ENCODE results near the gene SPATA1. TPM values are rescaled to one million over a fixed set of nuclear protein-coding genes. Genes with fewer than 3 reads are reported as not detected.
"Not testable (repeated sequence)": the region's sequence is repeated elsewhere in the genome, so short reads cannot be mapped to it uniquely, and the experiment has no call there.

Gene SPATA1
- total RNA-seq, 1 donor from 2014 or later, result 1.1 TPM

- no peak for ATAC-seq
Measured at GRCh38 chr1:84510165-84510564, 4.0 kb downstream of the SPATA1 start.

GRCh38 chr1:84510668-84511067, 4.5 kb downstream of the SPATA1 start:
- no peak for ATAC-seq

DNA sequence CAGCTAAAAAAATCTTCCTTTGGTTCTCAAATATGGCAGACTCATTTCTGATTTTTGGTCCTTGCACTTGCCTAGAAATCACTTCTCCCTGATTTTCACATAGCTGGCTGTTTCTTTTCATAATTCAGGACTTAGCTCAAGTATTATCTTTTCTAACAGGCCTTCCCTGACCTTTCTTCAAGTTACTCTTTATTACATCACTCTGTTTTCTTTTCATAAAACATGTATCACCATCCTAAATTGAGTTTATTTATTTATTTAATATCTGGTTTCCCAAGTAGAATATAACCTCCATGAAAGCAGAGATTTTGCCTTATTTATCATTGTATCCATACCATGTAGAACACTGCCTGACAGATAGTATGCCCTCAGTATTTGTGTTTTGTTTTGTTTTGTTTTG, 18.4 kb downstream of the SPATA1 start:
- no peak for ATAC-seq

DNA sequence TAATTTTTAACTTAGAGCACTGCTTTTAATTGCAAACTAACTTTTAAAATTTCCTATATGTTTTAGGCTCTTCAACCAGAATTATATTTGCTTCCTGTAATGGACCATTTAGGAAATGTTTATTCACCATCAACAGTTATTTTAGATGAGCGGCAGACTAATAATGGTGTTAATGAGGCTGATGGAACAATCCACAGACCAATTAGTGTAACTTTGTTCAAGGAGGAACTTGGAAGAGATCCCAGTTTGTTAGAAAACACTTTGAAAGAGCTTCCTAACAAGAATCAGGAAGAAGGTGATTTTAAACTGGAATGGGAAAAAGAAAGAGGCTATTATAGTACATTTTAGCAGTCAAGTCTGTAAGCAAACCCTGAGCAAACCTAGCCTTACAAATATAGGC, 19.6 kb downstream of the SPATA1 start:
- ATAC-seq, result no peak

DNA sequence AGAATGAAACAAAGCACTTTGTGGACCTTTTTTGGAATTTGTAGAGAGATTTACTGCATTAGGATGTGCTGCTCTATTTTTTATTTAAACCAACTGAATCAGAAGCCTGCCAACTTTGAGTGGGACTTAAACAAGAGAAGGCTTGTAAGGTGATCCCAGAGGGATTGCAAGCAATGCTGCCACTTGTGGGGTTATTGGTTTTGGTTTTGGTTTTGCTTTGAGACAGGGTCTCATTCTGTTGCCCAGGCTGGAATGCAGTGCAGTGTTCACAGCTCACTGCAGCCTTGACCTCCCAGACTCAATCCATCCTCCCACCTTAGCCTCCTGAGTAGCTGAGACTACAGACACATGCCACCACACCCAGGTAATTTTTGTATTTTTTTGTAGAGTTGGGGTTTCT, 32.4 kb downstream of the SPATA1 start:
- ATAC-seq, result no peak

DNA sequence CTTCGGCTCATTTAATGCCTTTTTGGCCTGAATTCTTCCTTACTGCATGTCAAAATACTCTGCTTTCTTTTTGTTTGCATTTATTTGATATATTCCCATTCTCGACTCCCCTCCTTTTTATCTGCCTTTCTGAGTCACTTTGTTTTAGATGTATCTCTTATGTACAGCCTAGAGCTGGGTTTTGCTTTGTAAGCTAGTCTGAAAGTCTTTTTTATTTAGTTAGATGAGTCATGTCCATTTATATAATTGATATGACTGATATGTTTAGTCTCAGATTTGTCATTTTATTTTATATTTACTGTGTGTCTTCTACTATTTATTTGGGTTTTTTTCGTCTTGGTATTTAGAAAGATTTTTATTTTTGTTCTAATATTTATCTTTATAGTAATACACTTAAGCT, 33.8 kb downstream of the SPATA1 start:
- no peak for ATAC-seq

DNA sequence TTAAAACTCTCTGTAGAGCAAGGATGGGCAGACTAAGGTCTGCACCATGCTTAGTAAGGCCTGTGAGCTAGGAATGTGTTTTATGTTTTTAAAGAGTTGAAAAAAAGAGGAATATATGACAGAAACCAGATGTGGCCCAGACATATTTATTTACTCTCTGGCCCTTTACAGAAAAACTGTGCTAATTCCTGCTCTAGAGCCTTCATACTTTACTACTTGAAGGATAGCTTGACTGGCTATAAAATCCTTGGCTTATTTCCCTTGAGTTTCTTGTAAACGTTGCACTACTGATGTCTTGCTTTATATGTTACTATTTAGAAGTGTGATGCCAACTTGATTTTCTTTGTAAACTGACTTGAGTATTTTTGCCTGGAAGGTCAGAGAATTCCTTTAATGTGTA, 34.6 kb downstream of the SPATA1 start:
- ATAC-seq, result no peak

- no peak for ATAC-seq
Measured at GRCh38 chr1:84541679-84542078, 35.5 kb downstream of the SPATA1 start.

- no peak for ATAC-seq
Measured at GRCh38 chr1:84550826-84551225, 44.6 kb downstream of the SPATA1 start.

DNA sequence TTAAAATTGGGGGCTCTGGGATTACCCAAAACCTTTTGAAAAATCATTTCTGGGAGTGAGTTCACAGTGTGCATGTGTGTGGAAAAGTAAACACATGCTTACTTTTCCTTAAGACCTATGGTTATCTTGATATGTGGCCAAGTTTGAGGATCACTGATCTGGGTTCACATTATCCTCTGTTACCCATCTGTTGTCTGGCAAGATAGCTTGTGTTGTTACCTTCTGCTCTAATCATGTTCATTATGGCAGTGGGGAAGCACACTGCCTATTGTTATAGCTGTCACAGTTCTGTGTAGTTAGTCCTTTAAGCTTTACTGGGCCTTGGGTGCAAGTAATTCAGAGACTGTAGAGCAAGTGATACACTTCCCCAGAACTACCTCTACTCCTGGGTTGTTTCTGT, 63.0 kb downstream of the SPATA1 start:
- no peak for ATAC-seq

DNA sequence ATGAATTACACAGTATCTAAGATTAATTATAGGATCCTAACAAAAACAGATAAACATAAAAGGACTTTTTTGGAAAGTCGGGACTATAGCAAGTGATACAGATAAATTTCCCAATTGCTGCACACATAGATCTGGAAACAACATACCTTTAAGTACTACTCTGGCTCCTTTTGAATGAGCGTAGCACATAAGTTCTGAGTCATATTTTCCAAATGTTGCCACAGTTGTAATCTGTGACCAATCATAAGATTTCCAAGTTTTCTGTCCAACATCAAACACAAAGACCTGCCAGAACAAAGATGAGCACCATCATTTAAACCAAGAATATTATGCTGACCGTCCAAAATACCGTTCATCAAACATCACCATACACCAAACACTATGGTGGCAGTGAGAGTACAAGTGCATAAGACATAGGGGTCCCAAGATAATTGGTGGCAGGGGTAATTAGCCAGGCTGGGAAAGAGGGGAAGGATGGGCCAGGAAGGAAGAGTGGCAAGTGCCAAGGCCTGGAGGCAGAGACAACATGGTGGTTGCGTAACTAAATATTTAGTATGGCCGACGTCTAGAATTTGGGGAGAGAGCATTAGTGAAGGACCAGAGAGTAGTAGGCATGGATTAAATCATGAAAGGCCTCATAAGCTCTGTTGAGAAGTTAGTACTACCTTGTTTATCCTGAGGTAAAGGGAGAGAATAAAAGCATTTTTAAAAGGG, 64.4 kb downstream of the SPATA1 start:
- no peak for ATAC-seq

DNA sequence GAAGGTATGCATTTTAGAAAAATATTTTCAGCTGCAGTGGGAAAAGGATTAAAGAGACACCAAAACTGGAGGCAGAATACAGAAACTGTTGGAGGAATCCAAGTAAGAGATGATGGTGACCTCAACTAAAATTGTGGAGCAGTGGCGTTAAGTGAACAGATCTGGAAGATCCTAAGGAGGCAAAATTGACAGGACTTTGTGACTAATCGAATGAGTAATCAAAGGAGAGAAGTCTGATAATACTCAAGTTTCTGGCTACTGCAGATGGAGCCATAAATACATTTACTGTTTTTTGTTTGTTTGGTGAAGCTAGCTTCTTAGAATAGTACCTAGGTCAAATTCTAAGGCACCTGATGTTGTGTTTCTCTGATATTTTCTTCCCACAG, 65.0 kb downstream of the SPATA1 start:
- no peak for ATAC-seq

GRCh38 chr1:84573481-84573966, 67.3 kb downstream of the SPATA1 start:
- no peak for ATAC-seq

GRCh38 chr1:84573967-84574842, 68.0 kb downstream of the SPATA1 start, which contains the start of gene CTBS:
Gene CTBS, minus strand, starts transcription at chr1:84574440. Its CDS starts 25 bp downstream, at chr1:84574415.
- ATAC-seq, result peak; percentile 98

DNA sequence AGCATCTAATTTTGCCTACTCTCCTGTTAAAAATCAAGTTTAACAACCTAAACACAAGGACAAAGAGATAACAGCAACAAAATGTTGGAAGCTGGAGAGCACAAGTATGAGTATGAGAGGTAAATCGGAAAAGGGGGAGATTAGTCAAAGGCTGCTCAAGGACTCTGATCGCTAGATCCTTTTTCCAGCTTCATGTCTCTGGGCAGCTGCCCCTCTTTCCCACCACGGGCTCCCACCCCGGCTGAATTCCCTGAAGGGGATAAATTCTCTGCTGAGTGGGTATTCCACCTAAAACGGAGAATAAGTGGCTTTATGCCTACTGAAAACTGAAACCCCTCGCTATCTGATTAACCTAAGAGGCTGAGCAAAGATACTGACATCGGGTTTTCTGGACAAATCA, 68.8 kb downstream of the SPATA1 start:
- ATAC-seq, result no peak

GRCh38 chr1:84581648-84582047, 75.5 kb downstream of the SPATA1 start:
- no peak for ATAC-seq

GRCh38 chr1:84582802-84583587, 76.8 kb downstream of the SPATA1 start:
- peak; percentile 86 for ATAC-seq

DNA sequence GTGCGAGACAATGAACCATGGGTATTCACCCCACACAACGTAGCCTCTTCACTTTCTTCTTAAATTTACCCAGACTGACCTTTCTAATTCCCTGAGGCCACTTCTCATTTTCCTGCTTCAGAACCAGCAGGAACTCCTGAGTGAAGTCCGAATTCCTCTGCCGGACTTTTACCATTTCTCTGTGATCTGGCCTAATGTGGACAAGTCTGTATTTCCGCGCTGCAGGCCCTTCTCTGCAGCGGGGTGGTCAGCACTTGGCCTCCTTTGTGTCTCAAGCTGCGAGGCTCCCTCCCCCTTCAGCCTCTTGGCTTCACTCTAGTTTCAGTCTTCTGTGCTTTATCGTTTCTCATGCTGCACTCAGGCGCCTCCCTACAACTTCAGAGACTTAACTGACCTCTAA, 77.5 kb downstream of the SPATA1 start:
- ATAC-seq, result no peak

DNA sequence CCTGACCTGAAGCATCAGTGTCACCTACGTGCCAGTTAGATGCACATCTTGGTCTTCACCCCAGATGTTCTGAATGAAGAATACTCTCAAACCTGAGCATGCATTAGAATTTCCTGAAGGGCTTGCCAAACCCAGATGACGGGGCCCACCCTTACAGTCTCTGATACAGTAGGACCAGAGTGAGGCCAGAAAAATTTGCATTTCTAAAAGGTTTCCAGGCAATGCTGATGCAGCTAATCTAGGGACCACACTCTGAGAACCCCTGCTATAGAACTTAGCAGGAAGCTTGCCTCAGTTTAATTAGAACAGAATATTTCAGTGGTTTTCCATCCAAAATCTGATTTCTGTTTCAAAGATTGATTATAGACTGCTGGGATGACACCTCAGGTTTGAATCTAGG, 77.9 kb downstream of the SPATA1 start:
- no peak for ATAC-seq

GRCh38 chr1:84585803-84586202, 79.6 kb downstream of the SPATA1 start:
- no peak for ATAC-seq

DNA sequence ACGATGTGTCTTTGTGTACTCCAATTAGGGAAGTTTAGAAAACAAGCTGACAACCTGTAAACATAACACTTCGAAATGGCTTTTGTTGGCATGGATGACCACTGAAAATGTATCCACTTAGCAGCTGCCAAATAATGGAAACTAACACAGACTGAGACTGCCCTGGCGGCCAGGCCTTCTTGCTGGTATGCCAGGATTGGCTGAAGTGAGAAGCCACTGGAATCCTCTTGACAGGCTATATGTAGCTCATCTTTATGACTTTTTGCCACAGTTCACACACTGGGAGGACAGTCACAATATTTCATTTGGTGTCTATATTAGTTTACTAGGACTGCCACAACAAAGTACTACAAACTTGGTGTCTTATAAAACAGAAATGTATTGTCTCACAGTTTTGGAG, 80.9 kb downstream of the SPATA1 start:
- no peak for ATAC-seq

- not testable (repeated sequence) for ATAC-seq
Measured at GRCh38 chr1:84594959-84595358, 88.8 kb downstream of the SPATA1 start.

- no peak for ATAC-seq
Measured at GRCh38 chr1:84597011-84597410, 90.8 kb downstream of the SPATA1 start.

Data from esophagus mucosa (tissue), 1 donor.